Measurements from ENCODE around the gene NUMA1. TPM values are rescaled to one million over a fixed set of nuclear protein-coding genes. Genes with fewer than 3 reads are reported as not detected.

The NUMA1 gene
- total and polyA plus RNA-seq, 12 donors, result 54.1 to 159 (median 83.4) TPM

DNA sequence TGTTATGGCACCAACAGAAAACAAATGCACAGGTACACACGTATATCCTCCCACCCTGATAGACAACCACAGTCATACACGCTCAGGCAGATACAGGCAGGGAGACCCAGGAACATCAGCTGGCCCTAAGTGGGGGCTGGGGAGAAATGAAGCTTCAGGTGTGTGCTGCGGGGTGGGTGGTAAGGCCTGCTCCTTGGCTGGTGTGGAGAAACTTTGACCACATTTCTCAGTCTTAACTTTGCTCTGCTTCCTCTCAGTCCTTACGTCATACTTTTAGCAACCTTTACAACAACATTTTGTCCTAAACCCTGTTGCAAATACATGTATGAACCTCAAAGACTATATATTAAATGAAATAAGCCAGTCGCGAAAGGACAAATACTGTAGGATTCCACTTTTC lies 38.9 kb upstream of the NUMA1 start:
- ATAC-seq (no peak), DNase-seq (no peak)
- Histone ChIP-seq H3K4me1 (peaks cover 0 to 6% (median 0%) of the 10 kb centered on the region in 9 donors), H3K36me3 (no peaks in the 10 kb centered on the region), H3K4me3 (no peak overlapping the region), H3K27ac (peak overlapping the region in 1 of 10 donors; percentile 59), H3K27me3 (peaks cover 0 to 22% (median 3%) of the 10 kb centered on the region in 7 donors), H3K9me3 (no peaks in the 10 kb centered on the region)
- intact Hi-C loops (cut with DNase I), result loop anchor here in 2 of 10 donors (10.0 kb wide), 2 partner anchors 296 to 316 kb away; partner anchors contain the start of gene CLPB (in 1 of the 2)
- TF ChIP-seq CTCF (IDR thresholded peaks at IDR 0.05), result no peak
- WGBS, 2 donors, result 77 to 82% methylated on average over 6 of the region's 6 CpGs

GRCh38 chr11:72116019-72116755 lies 35.8 kb upstream of the NUMA1 start:
- intact Hi-C loops (cut with DNase I), result loop anchor here in 2 of 10 donors (10.0 kb wide), 2 partner anchors 299 to 319 kb away; partner anchors contain the start of gene CLPB (in 1 of the 2)
- Histone ChIP-seq H3K27me3 (peaks cover 0 to 17% (median 0%) of the 10 kb centered on the region in 7 donors), H3K9me3 (no peaks in the 10 kb centered on the region), H3K27ac (no peak overlapping the region), H3K4me1 (peaks cover 4 to 20% (median 14%) of the 10 kb centered on the region in 9 donors), H3K4me3 (no peak overlapping the region), H3K36me3 (no peaks in the 10 kb centered on the region)
- ATAC-seq, result no peak
- 92% methylated on average over 6 of the region's 6 CpGs for WGBS, 2 donors
- TF ChIP-seq CTCF (IDR thresholded peaks at IDR 0.05), result no peak
- DNase-seq, result no peak

DNA sequence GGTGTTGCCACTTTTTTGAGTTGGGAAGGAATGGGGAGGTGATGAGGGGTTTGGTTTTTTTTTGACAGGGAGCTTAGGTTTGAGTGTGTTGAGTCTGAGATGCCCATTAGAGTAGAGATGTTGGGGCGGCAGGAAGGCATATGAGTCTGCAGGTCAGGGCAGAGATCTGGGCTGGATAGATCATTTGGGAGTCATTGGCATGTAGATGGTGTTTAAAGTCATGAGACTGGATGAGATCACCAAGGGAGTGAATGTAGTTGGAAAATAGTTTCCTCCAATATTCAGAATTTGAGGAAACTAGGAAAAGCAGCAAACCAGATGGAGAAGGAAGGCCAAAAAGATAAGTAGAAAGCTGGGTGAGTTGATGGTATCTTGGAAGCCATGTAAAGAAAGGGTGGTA lies 34.2 kb upstream of the NUMA1 start:
- WGBS, 2 donors, result 93 to 97% methylated on average over 1 of the region's 1 CpG
- Histone ChIP-seq H3K27me3 (peaks cover 0 to 11% (median 0%) of the 10 kb centered on the region in 7 donors), H3K36me3 (peaks cover 0 to 11% (median 0%) of the 10 kb centered on the region in 9 donors), H3K4me3 (no peak overlapping the region), H3K9me3 (no peaks in the 10 kb centered on the region), H3K4me1 (peaks cover 4 to 24% (median 15%) of the 10 kb centered on the region in 9 donors), H3K27ac (no peak overlapping the region)
- intact Hi-C loops (cut with DNase I), result loop anchor here in 3 of 10 donors (5.0 to 10.0 kb wide), 3 partner anchors 113 to 320 kb away; partner anchors contain the start of gene CLPB (in 1 of the 3)
- no peak for DNase-seq
- ATAC-seq, result no peak
- TF ChIP-seq CTCF (IDR thresholded peaks at IDR 0.05), result no peak

GRCh38 chr11:72112978-72113808 lies 32.9 kb upstream of the NUMA1 start:
- Histone ChIP-seq H3K27ac (peak overlapping the region; percentile 88 to 100 (median 96)), H3K4me1 (peaks cover 4 to 21% (median 15%) of the 10 kb centered on the region in 9 donors), H3K27me3 (peaks cover 0 to 10% (median 0%) of the 10 kb centered on the region in 7 donors), H3K36me3 (peaks cover 0 to 25% (median 0%) of the 10 kb centered on the region in 9 donors), H3K4me3 (peak overlapping the region in 9 of 10 donors; percentile 42 to 84 (median 58)), H3K9me3 (no peaks in the 10 kb centered on the region)
- 65 to 67% methylated on average over 9 of the region's 9 CpGs for WGBS, 2 donors
- no peak for TF ChIP-seq CTCF (IDR thresholded peaks at IDR 0.05)
- no peak for ATAC-seq
- DNase-seq, result no peak
- intact Hi-C loops (cut with DNase I), result loop anchor here in 6 of 10 donors (1.0 to 10.0 kb wide), 8 partner anchors 10 to 322 kb away; partner anchors contain the start of genes LRRC51 (in 3 of the 6), NUMA1 (in 3 of the 6), LAMTOR1 (in 2 of the 6) and CLPB (in 1 of the 6)

Data from heart right ventricle (tissue), 16 donors.